ENCODE results near the gene IFT80.
"Not testable (repeated sequence)": the region's sequence is repeated elsewhere in the genome, so short reads cannot be mapped to it uniquely, and the experiment has no call there.

Gene IFT80

DNA sequence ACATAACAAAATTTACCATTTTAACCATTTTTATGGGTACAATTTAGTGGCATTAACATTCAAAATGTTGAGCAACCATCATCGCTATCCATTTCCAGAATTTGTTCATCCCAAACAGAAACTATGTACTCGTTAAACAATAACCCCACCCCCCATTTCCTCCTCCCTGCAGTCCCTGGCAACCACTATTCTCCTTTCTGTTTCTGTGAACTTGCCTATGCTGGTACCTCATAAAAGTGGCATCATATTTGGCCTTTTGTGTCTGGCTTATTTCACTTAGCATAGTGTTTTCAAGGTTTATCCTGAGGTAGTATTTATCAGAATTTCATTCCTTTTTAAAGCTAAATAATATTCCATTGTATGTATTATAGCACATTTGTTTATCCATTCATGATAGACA is 141.4 kb downstream of the IFT80 start:
- no peak for DNase-seq

GRCh38 chr3:160253298-160253697 is 145.7 kb downstream of the IFT80 start:
- DNase-seq = no peak

- no peak for DNase-seq
These were observed 151.3 kb downstream of the IFT80 start for GRCh38 chr3:160247766-160248165.

DNA sequence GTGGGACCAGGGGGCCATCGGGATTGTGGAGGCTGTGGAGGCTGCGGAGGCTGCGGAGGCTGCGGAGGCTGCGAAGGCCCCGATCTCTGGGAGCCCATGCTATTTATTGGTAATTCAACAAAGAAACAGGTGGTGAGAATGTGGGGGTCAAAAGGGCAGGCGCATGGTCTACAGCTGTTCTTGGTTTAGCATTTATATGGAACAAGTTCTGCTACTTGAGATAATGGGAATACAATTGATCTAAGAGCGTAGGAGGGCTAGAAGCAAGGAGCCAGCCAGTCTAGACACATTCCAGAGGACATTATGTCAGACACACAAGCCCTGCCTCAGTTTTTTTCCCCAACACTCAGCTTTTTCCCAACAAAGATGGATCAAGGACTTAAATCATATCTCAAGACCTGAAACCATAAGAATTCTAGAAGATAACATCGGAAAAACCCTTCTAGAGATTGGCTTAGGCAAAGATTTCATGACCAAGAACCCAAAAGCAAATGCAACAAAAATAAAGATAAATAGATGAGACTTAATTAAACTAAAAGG is 153.7 kb downstream of the IFT80 start:
- DNase-seq = no peak

GRCh38 chr3:160240719-160241118 is 158.3 kb downstream of the IFT80 start:
- not testable (repeated sequence) for DNase-seq

DNA sequence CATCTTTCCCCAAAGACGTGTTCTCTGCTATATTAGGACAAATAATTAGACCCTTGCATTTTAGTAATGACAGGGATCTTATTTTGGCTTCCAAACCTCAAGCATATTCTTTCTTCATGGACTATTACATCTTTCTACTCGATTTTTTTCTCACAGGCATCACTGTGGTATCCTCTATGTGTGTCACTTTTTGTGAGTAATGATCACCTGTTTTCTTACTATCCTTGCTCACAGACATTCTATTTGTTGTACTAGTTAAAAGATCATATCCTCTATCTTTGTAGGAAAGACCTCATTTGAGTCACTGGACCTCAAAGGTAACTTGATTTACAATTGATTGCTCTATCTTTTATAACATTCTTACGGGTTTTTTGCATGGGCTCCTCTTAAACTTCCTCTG is 167.0 kb downstream of the IFT80 start:
- DNase-seq = no peak

- DNase-seq = no peak
These were observed 171.6 kb downstream of the IFT80 start for GRCh38 chr3:160227419-160227818.

DNA sequence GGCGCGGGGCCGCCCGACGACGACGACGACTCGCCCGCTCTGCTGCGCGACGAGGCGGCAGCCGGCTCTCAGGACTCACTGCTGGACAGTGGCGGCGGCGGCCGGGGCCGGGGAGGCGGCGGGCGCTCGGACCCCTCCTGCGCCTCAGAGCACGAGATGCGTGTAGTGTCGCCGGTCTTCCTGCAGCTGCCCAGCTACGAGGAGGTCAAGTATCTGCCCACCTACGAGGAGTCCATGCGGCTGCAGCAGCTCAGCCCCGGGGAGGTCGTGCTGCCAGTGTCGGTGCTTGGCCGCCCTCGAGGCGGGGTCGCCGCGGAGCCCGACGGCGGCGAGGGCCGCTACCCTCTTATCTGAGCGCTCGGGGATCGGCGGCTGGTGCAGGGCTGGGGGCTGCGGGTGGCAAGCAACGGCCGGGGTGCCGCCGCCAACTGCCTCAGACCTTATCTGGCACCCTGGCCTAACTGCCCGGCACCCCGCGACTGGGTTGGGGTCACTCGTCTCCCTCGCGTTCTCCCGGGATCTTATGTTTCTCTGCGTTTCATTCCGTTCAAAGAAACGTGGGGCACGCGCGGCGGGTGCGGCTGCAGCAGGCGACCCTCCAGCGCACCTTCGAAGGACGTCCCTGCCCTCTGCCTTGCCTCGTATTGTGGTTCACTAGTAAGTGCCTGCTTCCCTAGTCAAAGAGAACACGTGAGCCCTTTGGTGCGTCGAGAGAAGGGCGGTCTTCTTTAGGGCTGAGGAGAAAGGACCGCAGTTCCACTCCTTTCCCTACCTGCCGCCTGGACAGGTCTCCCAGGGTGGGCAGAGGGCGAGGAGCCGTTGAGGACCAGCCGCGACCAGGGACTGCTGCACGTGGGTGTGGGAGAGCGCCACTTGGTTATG is 172.8 kb downstream of the IFT80 start:
- DNase-seq = no peak

- peak; percentile 42 for DNase-seq
These were observed 173.6 kb downstream of the IFT80 start, which contains the start of gene C3orf80 for GRCh38 chr3:160225176-160226025. Gene C3orf80, plus strand, starts transcription at chr3:160225422. Its CDS starts 214 bp downstream, at chr3:160225636.

- DNase-seq = no peak
These were observed 174.2 kb downstream of the IFT80 start for GRCh38 chr3:160224811-160225175.

- DNase-seq = no peak
These were observed 174.8 kb downstream of the IFT80 start for GRCh38 chr3:160224256-160224655.

DNA sequence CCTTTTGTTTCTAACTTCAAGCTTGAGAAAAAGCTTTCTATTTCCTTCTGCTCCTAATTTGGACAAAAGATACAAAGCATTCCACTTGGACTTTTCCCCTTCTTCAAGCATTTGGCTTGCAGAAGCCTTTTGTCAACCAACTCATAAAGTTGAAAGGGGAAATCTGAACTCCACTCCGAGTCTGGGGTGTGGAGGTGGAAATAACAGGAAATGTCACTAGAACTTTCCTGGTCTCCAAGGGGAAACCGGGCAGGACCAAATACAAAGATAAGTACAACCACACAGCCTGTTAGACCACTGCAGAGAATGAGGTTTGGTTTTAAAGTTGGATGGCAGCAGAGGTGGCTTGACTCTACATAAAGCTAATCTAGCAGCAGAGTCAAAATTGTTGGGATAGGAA is 178.0 kb downstream of the IFT80 start:
- DNase-seq = no peak

GRCh38 chr3:160220038-160220437 is 179.0 kb downstream of the IFT80 start:
- no peak for DNase-seq

GRCh38 chr3:160218136-160218535 is 180.9 kb downstream of the IFT80 start:
- no peak for DNase-seq

DNA sequence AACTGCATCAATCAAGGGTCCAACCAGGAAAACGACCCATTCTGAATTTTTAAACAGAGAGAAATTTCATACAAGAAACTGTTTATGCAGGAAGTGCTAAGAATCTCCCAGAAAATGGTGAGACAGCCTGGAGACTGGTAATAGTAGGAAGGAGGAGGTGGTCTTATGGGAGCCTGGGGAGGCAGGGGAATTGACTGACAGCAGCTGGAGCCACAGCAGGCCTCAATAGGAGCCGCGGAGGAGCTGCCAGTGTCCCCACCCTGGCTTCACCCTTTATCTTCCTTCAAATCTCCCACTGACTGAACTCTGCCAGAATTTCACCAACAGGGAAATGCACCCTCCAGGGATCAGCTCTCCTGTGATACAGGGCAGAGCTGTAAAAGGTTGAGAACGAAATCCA is 181.3 kb downstream of the IFT80 start:
- DNase-seq = no peak

- DNase-seq = no peak
These were observed 185.8 kb downstream of the IFT80 start for GRCh38 chr3:160213191-160213590.

GRCh38 chr3:160210799-160211221 is 188.2 kb downstream of the IFT80 start:
- no peak for DNase-seq

- DNase-seq = no peak
These were observed 188.7 kb downstream of the IFT80 start for GRCh38 chr3:160210341-160210740.

All from GF-D8 (cell line).